Chondrocyte (in vitro differentiated cells): Measurements from ENCODE around the gene TLR10. TPM values are rescaled to one million over a fixed set of nuclear protein-coding genes. Genes with fewer than 3 reads are reported as not detected.

Experiments
- DNase-seq: peaks from one replicate; pipeline ENCODE4 v3.0.0; 2021; ENCODE audit warnings: mixed read lengths, low spot score
- H3K27ac Mint-ChIP-seq: one replicate; pipeline ENCODE4 v1.8.0; 2021; ENCODE audit warnings: mild to moderate bottlenecking, moderate library complexity, mixed read lengths; ENCODE audit not compliant: unreplicated experiment
- H3K27me3 Mint-ChIP-seq: 2 replicates; pipeline ENCODE4 v1.8.0; 2021; ENCODE audit warnings: low read depth, mixed read lengths
- H3K36me3 Mint-ChIP-seq: 2 replicates; pipeline ENCODE4 v1.8.0; 2021; ENCODE audit warnings: low read depth, mixed read lengths
- H3K4me1 Mint-ChIP-seq: 2 replicates; pipeline ENCODE4 v1.8.0; 2021; ENCODE audit warnings: low read depth, mild to moderate bottlenecking, mixed read lengths
- H3K4me3 Mint-ChIP-seq: one replicate; pipeline ENCODE4 v1.8.0; 2021; ENCODE audit warnings: mild to moderate bottlenecking, moderate library complexity, mixed read lengths; ENCODE audit not compliant: unreplicated experiment
- H3K9me3 Mint-ChIP-seq: 2 replicates; pipeline ENCODE4 v1.8.0; 2021; ENCODE audit warnings: low read depth, mixed read lengths
- total RNA-seq: library from RNA; stranded (reverse); gene quantifications from 3 replicates; pipeline ENCODE4 v1.2.1, GENCODE V29; 2021
- TF ChIP-seq, protein P1 (sequence below): fragments of 200-600 bp; sonication (generic); IDR thresholded peaks from 2 replicates; pipeline ENCODE4 v1.5.0; 2021; ENCODE audit warnings: antibody characterized with exemption, mild to moderate bottlenecking, moderate library complexity

Gene TLR10
- total RNA-seq, 1 donor from 2014 or later = not detected

DNA sequence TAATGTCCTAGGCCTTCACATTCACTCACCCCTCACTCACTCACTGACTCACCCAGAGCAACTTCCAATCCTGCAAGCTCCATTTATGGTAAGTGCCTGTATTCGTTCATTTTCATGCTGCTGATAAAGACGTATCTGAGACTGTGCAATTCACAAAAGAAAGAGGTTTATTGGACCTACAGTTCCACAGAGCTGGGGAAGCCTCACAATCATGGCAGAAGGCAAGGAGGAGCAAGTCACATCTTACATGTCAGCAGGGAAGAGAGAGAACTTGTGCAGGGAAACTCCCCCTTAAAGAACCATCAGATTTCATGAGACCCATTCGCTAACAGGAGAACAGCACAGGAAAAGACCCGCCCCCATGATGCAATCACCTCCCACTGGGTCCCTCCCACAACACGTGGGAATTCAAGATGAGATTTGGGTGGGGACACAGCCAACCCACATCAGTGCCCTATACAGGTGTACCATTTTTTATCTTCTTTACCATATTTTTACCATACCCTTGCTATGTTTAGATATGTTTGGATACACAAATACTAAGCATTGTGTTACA is 40.0 kb upstream of the TLR10 start:
- no peak for DNase-seq
- H3K27ac Mint-ChIP-seq = no peak overlapping the region
- TF ChIP-seq, protein P1, sequence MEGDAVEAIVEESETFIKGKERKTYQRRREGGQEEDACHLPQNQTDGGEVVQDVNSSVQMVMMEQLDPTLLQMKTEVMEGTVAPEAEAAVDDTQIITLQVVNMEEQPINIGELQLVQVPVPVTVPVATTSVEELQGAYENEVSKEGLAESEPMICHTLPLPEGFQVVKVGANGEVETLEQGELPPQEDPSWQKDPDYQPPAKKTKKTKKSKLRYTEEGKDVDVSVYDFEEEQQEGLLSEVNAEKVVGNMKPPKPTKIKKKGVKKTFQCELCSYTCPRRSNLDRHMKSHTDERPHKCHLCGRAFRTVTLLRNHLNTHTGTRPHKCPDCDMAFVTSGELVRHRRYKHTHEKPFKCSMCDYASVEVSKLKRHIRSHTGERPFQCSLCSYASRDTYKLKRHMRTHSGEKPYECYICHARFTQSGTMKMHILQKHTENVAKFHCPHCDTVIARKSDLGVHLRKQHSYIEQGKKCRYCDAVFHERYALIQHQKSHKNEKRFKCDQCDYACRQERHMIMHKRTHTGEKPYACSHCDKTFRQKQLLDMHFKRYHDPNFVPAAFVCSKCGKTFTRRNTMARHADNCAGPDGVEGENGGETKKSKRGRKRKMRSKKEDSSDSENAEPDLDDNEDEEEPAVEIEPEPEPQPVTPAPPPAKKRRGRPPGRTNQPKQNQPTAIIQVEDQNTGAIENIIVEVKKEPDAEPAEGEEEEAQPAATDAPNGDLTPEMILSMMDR = no peak
- H3K9me3 Mint-ChIP-seq = peaks cover 7% of the 10 kb centered on the region
- H3K4me3 Mint-ChIP-seq = no peak overlapping the region
- H3K36me3 Mint-ChIP-seq = peaks cover 2% of the 10 kb centered on the region
- peaks cover 20% of the 10 kb centered on the region for H3K4me1 Mint-ChIP-seq
- H3K27me3 Mint-ChIP-seq = no peaks in the 10 kb centered on the region

DNA sequence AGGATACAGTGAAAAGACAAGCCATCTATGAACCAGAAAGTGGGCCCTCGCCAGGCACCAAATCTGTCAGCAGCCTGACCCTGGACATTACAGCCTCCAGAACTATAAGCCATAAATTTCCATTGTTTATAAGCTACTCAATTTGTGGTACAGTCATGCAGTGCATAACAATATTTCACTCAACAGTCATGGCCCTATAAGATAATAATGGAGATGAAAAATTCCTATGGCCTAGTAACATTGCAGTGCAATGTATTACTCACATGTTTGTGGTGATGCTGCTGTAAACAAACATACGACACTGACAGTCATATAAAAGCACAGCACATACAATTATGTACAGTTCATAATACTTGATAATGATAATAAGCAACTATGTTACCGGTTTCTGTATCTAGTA is 38.9 kb upstream of the TLR10 start:
- TF ChIP-seq, protein P1 = no peak
- DNase-seq = no peak
- no peak overlapping the region for H3K27ac Mint-ChIP-seq
- H3K4me1 Mint-ChIP-seq = peaks cover 20% of the 10 kb centered on the region
- H3K36me3 Mint-ChIP-seq = peaks cover 2% of the 10 kb centered on the region
- no peaks in the 10 kb centered on the region for H3K27me3 Mint-ChIP-seq
- H3K4me3 Mint-ChIP-seq = no peak overlapping the region
- H3K9me3 Mint-ChIP-seq = peaks cover 7% of the 10 kb centered on the region

- Mint-ChIP-seq H3K27me3 (no peaks in the 10 kb centered on the region), H3K9me3 (peaks cover 12% of the 10 kb centered on the region), H3K27ac (peak overlapping the region; percentile 49), H3K36me3 (peaks cover 2% of the 10 kb centered on the region), H3K4me3 (no peak overlapping the region), H3K4me1 (peaks cover 24% of the 10 kb centered on the region)
- TF ChIP-seq, protein P1 = no peak
- DNase-seq = no peak
Observed at GRCh38 chr4:38820329-38821061, 37.7 kb upstream of the TLR10 start.

- Mint-ChIP-seq H3K4me3 (no peak overlapping the region), H3K9me3 (peaks cover 12% of the 10 kb centered on the region), H3K4me1 (peaks cover 24% of the 10 kb centered on the region), H3K36me3 (peaks cover 2% of the 10 kb centered on the region), H3K27ac (peak overlapping the region; percentile 39), H3K27me3 (no peaks in the 10 kb centered on the region)
- no peak for DNase-seq
- TF ChIP-seq, protein P1 = no peak
Observed at GRCh38 chr4:38819569-38819968, 36.8 kb upstream of the TLR10 start.

DNA sequence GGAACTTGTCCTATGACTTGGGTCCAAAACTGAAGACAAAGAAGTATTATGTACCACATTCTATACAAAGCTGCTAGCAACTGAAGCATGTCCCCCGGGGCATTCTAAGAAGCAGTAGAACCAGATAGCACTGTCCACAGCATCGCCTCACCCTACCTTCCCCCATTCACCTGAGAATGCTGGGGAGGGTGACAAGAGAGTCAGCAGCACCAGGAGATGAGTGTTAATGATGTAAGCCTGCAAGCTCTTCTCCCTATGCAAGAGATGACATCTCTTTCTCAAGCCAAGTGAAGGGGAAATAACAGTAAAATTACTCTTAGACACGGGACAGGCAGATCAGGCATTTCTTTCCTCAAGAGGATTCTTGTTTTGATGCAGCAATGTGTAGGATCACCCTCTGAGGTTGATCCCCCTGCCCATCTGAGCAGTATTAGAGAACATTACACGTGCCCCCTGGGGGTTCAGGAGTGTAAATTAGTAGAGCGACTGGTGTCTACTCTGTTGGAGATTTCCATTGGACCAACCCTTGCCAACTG is 35.7 kb upstream of the TLR10 start:
- H3K36me3 Mint-ChIP-seq = peaks cover 2% of the 10 kb centered on the region
- H3K9me3 Mint-ChIP-seq = peaks cover 15% of the 10 kb centered on the region
- peaks cover 20% of the 10 kb centered on the region for H3K4me1 Mint-ChIP-seq
- H3K27me3 Mint-ChIP-seq = no peaks in the 10 kb centered on the region
- H3K4me3 Mint-ChIP-seq = no peak overlapping the region
- no peak overlapping the region for H3K27ac Mint-ChIP-seq
- DNase-seq = no peak
- TF ChIP-seq, protein P1 = no peak
